Right lobe of liver (tissue), 6 donors: Measurements from ENCODE around the gene LCOR. TPM values are rescaled to one million over a fixed set of nuclear protein-coding genes. Genes with fewer than 3 reads are reported as not detected.

Experiments used
- ATAC-seq, 4 donors: fragments of 200-7000 bp; cut with Tn5 transposase; one replicate each; pipeline ENCODE4 v1.9.1; 2020; ENCODE audit warnings: mild to moderate bottlenecking in 4 of 4, moderate library complexity in 4 of 4
- DNase-seq, 3 donors: peaks; one replicate each; pipeline ENCODE4 v3.0.0-alpha.2; 2020
- H3K27ac ChIP-seq, 3 donors: fragments of 200-600 bp; one replicate each; pipeline ENCODE4 v1.8.0; 2022
- H3K27me3 ChIP-seq, 2 donors: fragments of 200-600 bp; one replicate each; pipeline ENCODE4 v1.8.0; 2022
- H3K36me3 ChIP-seq, 4 donors: fragments of 200-600 bp; sonication (generic) in 1 of 4; one replicate each; pipeline versions ENCODE4 v1.5.1 to v1.8.0; 2017 to 2022; ENCODE audit warnings: control low read depth in 1 of 4
- H3K4me1 ChIP-seq, 4 donors: fragments of 200-600 bp; sonication (generic) in 1 of 4; one replicate each; pipeline versions ENCODE4 v1.5.1 to v1.8.0; 2017 to 2022; ENCODE audit warnings: control low read depth in 1 of 4
- H3K4me3 ChIP-seq, 3 donors: fragments of 200-600 bp; one replicate each; pipeline ENCODE4 v1.8.0; 2022
- H3K9me3 ChIP-seq, 4 donors: fragments of 200-600 bp; sonication (generic) in 1 of 4; one replicate each; pipeline versions ENCODE4 v1.5.1 to v1.8.0; 2017 to 2022; ENCODE audit warnings: control low read depth in 1 of 4
- CTCF ChIP-seq, 4 donors: fragments of 200-600 bp in 3 of 4; fragments of 450-650 bp in 1 of 4; IDR thresholded peaks; one replicate each; pipeline versions ENCODE4 v1.5.1 to v1.8.0; 2016 to 2022; ENCODE audit warnings: antibody characterized with exemption in 4 of 4, mild to moderate bottlenecking in 2 of 4
- POLR2A ChIP-seq: fragments of 450-650 bp; IDR thresholded peaks from one replicate; pipeline ENCODE4 v1.6.1; 2017; ENCODE audit warnings: antibody characterized with exemption, mild to moderate bottlenecking
- WGBS: methylation state at CpG from one replicate; pipeline ENCODE4 v1.1.6; 2018; ENCODE audit warnings: low coverage, low lambda C conversion rate; ENCODE audit not compliant: insufficient coverage; ENCODE audit errors: missing lambda C conversion rate; 5-methylcytosine and 5-hydroxymethylcytosine counted together
- intact Hi-C, 2 donors: fragments of 100-400 bp; cut with DNase I; formaldehyde crosslinking; loops; one replicate each; pipeline versions ENCODE4 v1.11.2 to v1.14.1; 2022
- total RNA-seq, 6 experiments: library from RNA; depleted of rRNA in 2 of 6; stranded (reverse); fragments of >200 nt in 2 of 6; fragmentation: NEBNext Ultra II Directional in 3 of 6; extraction: Animal tissue kit (Norgen Biotek cat#: 25700) in 3 of 6; gene quantifications; one replicate each; pipeline versions ENCODE4 v1.1.0 to v1.2.4, GENCODE V29; 2016 to 2023
- donor health status: DM: no; HTN: yes; CAD: no.
- donor health status: DM: no; HTN: no; CAD: no.
- donor health status: DM: no; HTN: no; CAD: no.
- donor health status: DM: no; HTN: yes; CAD: no.
- donor health status: DM: no; HTN: yes; CAD: no.

LCOR gene
- total RNA-seq, 6 experiments from 2014 or later, result 8.6 to 16.3 (median 12.9) TPM

GRCh38 chr10:97003804-97004201 lies 171.7 kb downstream of the LCOR start:
- DNase-seq, result no peak
- no peaks in the 10 kb centered on the region for H3K36me3 ChIP-seq
- TF ChIP-seq CTCF (IDR thresholded peaks at IDR 0.05), result no peak
- no peak for TF ChIP-seq POLR2A
- intact Hi-C loops, result no loop called here
- H3K27ac ChIP-seq, result no peak overlapping the region
- no peaks in the 10 kb centered on the region for H3K9me3 ChIP-seq
- H3K4me1 ChIP-seq, result peaks cover 0 to 12% (median 3%) of the 10 kb centered on the region in 4 donors
- 100% methylated on average over 1 of the region's 8 CpGs for WGBS
- no peak for ATAC-seq
- H3K4me3 ChIP-seq, result no peak overlapping the region
- no peaks in the 10 kb centered on the region for H3K27me3 ChIP-seq

GRCh38 chr10:97004591-97004990 lies 172.5 kb downstream of the LCOR start:
- Histone ChIP-seq H3K36me3 (no peaks in the 10 kb centered on the region), H3K4me1 (peaks cover 0 to 12% (median 3%) of the 10 kb centered on the region in 4 donors), H3K9me3 (no peaks in the 10 kb centered on the region), H3K4me3 (no peak overlapping the region), H3K27ac (no peak overlapping the region), H3K27me3 (no peaks in the 10 kb centered on the region)
- ATAC-seq, result no peak
- no CpG with 5 or more reads among the region's 10 CpGs for WGBS
- TF ChIP-seq CTCF (IDR thresholded peaks at IDR 0.05), result no peak
- no peak for TF ChIP-seq POLR2A
- intact Hi-C loops, result no loop called here
- no peak for DNase-seq

GRCh38 chr10:97005349-97005748 lies 173.3 kb downstream of the LCOR start:
- 88% methylated on average over 4 of the region's 5 CpGs for WGBS
- Histone ChIP-seq H3K27ac (no peak overlapping the region), H3K4me1 (peaks cover 0 to 5% (median 0%) of the 10 kb centered on the region in 4 donors), H3K9me3 (no peaks in the 10 kb centered on the region), H3K27me3 (no peaks in the 10 kb centered on the region), H3K36me3 (no peaks in the 10 kb centered on the region), H3K4me3 (no peak overlapping the region)
- TF ChIP-seq POLR2A, result no peak
- no peak for TF ChIP-seq CTCF (IDR thresholded peaks at IDR 0.05)
- DNase-seq (no peak), ATAC-seq (no peak)
- intact Hi-C loops, result no loop called here

GRCh38 chr10:97006364-97006763 lies 174.3 kb downstream of the LCOR start:
- Histone ChIP-seq H3K36me3 (no peaks in the 10 kb centered on the region), H3K27ac (no peak overlapping the region), H3K4me1 (no peaks in the 10 kb centered on the region), H3K9me3 (no peaks in the 10 kb centered on the region), H3K27me3 (no peaks in the 10 kb centered on the region), H3K4me3 (no peak overlapping the region)
- WGBS, result 60% methylated on average over 2 of the region's 6 CpGs
- intact Hi-C loops, result no loop called here
- no peak for DNase-seq
- no peak for ATAC-seq
- no peak for TF ChIP-seq POLR2A
- TF ChIP-seq CTCF (IDR thresholded peaks at IDR 0.05), result no peak

GRCh38 chr10:97007417-97007816 lies 175.3 kb downstream of the LCOR start:
- Histone ChIP-seq H3K36me3 (no peaks in the 10 kb centered on the region), H3K9me3 (no peaks in the 10 kb centered on the region), H3K27ac (no peak overlapping the region), H3K27me3 (no peaks in the 10 kb centered on the region), H3K4me1 (no peaks in the 10 kb centered on the region), H3K4me3 (no peak overlapping the region)
- DNase-seq, result no peak
- TF ChIP-seq CTCF (IDR thresholded peaks at IDR 0.05), result no peak
- TF ChIP-seq POLR2A, result no peak
- intact Hi-C loops, result no loop called here
- WGBS, result 88% methylated on average over 1 of the region's 1 CpG
- ATAC-seq, result no peak
